HL-60 (cell line): ENCODE results near the gene FBXL7.

ENCODE experiments used
- POLR2AphosphoS5 ChIP-seq: IDR thresholded peaks from 2 replicates; pipeline ENCODE4 v1.6.1; 2012; ENCODE audit warnings: low read depth
- REST ChIP-seq: IDR thresholded peaks from 2 replicates; pipeline ENCODE4 v1.6.1; 2012; ENCODE audit warnings: low read depth; ENCODE audit not compliant: insufficient replicate concordance

- TF ChIP-seq REST (no peak), POLR2AphosphoS5 (no peak)
Measured at GRCh38 chr5:15703901-15704300, 203.9 kb downstream of the FBXL7 start.
